SH-SY5Y (cell line): ENCODE data around the gene IRF2.

ENCODE experiments used
- GATA2 ChIP-seq: IDR thresholded peaks from 2 replicates; pipeline ENCODE4 v1.6.1; 2011; ENCODE audit warnings: mild to moderate bottlenecking, low read depth, low read length
- GATA3 ChIP-seq: IDR thresholded peaks from 2 replicates; pipeline ENCODE4 v1.6.1; 2011; ENCODE audit warnings: low read depth, mild to moderate bottlenecking, low read length, moderate library complexity

GRCh38 chr4:184384056-184384809 is 90.1 kb downstream of the IRF2 start:
- TF ChIP-seq GATA2 = no peak
- no peak for TF ChIP-seq GATA3
